ENCODE data around the gene PODXL. TPM values are rescaled to one million over a fixed set of nuclear protein-coding genes. Genes with fewer than 3 reads are reported as not detected.

The PODXL gene
- 1 to 10 TPM in 1 of 2 experiments, under 1 TPM in 1; 0.62 to 1.3 TPM for total RNA-seq

GRCh38 chr7:131556053-131556908, at the start of gene PODXL:
Gene PODXL (minus strand): TSS chr7:131556628. CDS start chr7:131556359, 269 bp downstream.
- H3K4me3 Mint-ChIP-seq, result peak within 1 kb of the TSS; percentile 53
- H3K36me3 Mint-ChIP-seq, result no peaks in the 10 kb centered on the region
- ChIA-PET CTCF (interaction anchor here (1.4 kb wide), 1 partner anchor 10 kb away, joined by 6 read pairs; no protein-coding TSS in a partner anchor), POLR2A (no interaction called here)
- no peak within 1 kb of the TSS for H3K27ac Mint-ChIP-seq
- intact Hi-C loops (cut with micrococcal nuclease), result no loop called here
- peak; percentile 66 for DNase-seq
- H3K4me1 Mint-ChIP-seq (ENCODE audit: low read depth), result peaks cover 10% of the 10 kb centered on the region
- peaks cover 44% of the 10 kb centered on the region for H3K27me3 Mint-ChIP-seq
- no peaks in the 10 kb centered on the region for H3K9me3 Mint-ChIP-seq

- ChIA-PET CTCF (no interaction called here), POLR2A (no interaction called here)
- Mint-ChIP-seq H3K27ac (no peak overlapping the region), H3K36me3 (no peaks in the 10 kb centered on the region), H3K27me3 (peaks cover 9% of the 10 kb centered on the region), H3K4me1 (ENCODE audit: low read depth) (peaks cover 5% of the 10 kb centered on the region), H3K9me3 (no peaks in the 10 kb centered on the region), H3K4me3 (no peak overlapping the region)
- DNase-seq, result no peak
- intact Hi-C loops (cut with micrococcal nuclease), result no loop called here
Measured at GRCh38 chr7:131605280-131605878, 49.0 kb upstream of the PODXL start.

GRCh38 chr7:131604841-131605279, 48.4 kb upstream of the PODXL start:
- Mint-ChIP-seq H3K9me3 (no peaks in the 10 kb centered on the region), H3K27ac (no peak overlapping the region), H3K36me3 (no peaks in the 10 kb centered on the region), H3K4me3 (no peak overlapping the region), H3K4me1 (ENCODE audit: low read depth) (peaks cover 5% of the 10 kb centered on the region), H3K27me3 (peaks cover 9% of the 10 kb centered on the region)
- CTCF ChIA-PET, result no interaction called here
- POLR2A ChIA-PET, result no interaction called here
- intact Hi-C loops (cut with micrococcal nuclease), result no loop called here
- DNase-seq, result no peak

- POLR2A ChIA-PET, result no interaction called here
Measured at GRCh38 chr7:131603932-131604331, 47.5 kb upstream of the PODXL start.

GRCh38 chr7:131602994-131603372, 46.6 kb upstream of the PODXL start:
- H3K4me3 Mint-ChIP-seq, result no peak overlapping the region
- H3K27me3 Mint-ChIP-seq, result peaks cover 9% of the 10 kb centered on the region
- intact Hi-C loops (cut with micrococcal nuclease), result no loop called here
- POLR2A ChIA-PET, result no interaction called here
- DNase-seq, result no peak
- no peak overlapping the region for H3K27ac Mint-ChIP-seq
- no peaks in the 10 kb centered on the region for H3K36me3 Mint-ChIP-seq
- peaks cover 5% of the 10 kb centered on the region for H3K4me1 Mint-ChIP-seq (ENCODE audit: low read depth)
- CTCF ChIA-PET, result no interaction called here
- no peaks in the 10 kb centered on the region for H3K9me3 Mint-ChIP-seq

More at GRCh38 chr7:131603932-131604331, 47.5 kb upstream of the PODXL start:
- H3K27me3 Mint-ChIP-seq, result peaks cover 9% of the 10 kb centered on the region
- H3K4me3 Mint-ChIP-seq, result no peak overlapping the region
- CTCF ChIA-PET, result no interaction called here
- H3K36me3 Mint-ChIP-seq, result no peaks in the 10 kb centered on the region
- DNase-seq, result no peak
- no peaks in the 10 kb centered on the region for H3K9me3 Mint-ChIP-seq
- H3K27ac Mint-ChIP-seq, result no peak overlapping the region
- peaks cover 5% of the 10 kb centered on the region for H3K4me1 Mint-ChIP-seq (ENCODE audit: low read depth)
- intact Hi-C loops (cut with micrococcal nuclease), result no loop called here

GRCh38 chr7:131602304-131602993, 46.0 kb upstream of the PODXL start:
- POLR2A ChIA-PET, result no interaction called here
- intact Hi-C loops (cut with micrococcal nuclease), result no loop called here
- H3K36me3 Mint-ChIP-seq, result no peaks in the 10 kb centered on the region
- CTCF ChIA-PET, result no interaction called here
- H3K9me3 Mint-ChIP-seq, result no peaks in the 10 kb centered on the region
- peaks cover 7% of the 10 kb centered on the region for H3K27me3 Mint-ChIP-seq
- no peak overlapping the region for H3K27ac Mint-ChIP-seq
- no peak overlapping the region for H3K4me3 Mint-ChIP-seq
- no peak for DNase-seq
- H3K4me1 Mint-ChIP-seq (ENCODE audit: low read depth), result peaks cover 5% of the 10 kb centered on the region

GRCh38 chr7:131600085-131600881, 43.9 kb upstream of the PODXL start:
- H3K4me3 Mint-ChIP-seq, result no peak overlapping the region
- no peaks in the 10 kb centered on the region for H3K4me1 Mint-ChIP-seq (ENCODE audit: low read depth)
- DNase-seq, result no peak
- peaks cover 2% of the 10 kb centered on the region for H3K27me3 Mint-ChIP-seq
- no peak overlapping the region for H3K27ac Mint-ChIP-seq
- H3K36me3 Mint-ChIP-seq, result no peaks in the 10 kb centered on the region
- H3K9me3 Mint-ChIP-seq, result no peaks in the 10 kb centered on the region
- ChIA-PET CTCF (no interaction called here), POLR2A (interaction anchor here (0.8 kb wide), 1 partner anchor 36 kb away, joined by 3 read pairs; no protein-coding TSS in a partner anchor)
- intact Hi-C loops (cut with micrococcal nuclease), result no loop called here

GRCh38 chr7:131596785-131597184, 40.4 kb upstream of the PODXL start:
- Mint-ChIP-seq H3K36me3 (no peaks in the 10 kb centered on the region), H3K27ac (no peak overlapping the region), H3K4me1 (ENCODE audit: low read depth) (no peaks in the 10 kb centered on the region), H3K27me3 (peaks cover 4% of the 10 kb centered on the region), H3K9me3 (no peaks in the 10 kb centered on the region), H3K4me3 (no peak overlapping the region)
- intact Hi-C loops (cut with micrococcal nuclease), result no loop called here
- CTCF ChIA-PET, result interaction anchor here (1.2 kb wide), 1 partner anchor 262 kb away, joined by 3 read pairs; no protein-coding TSS in a partner anchor
- POLR2A ChIA-PET, result no interaction called here
- no peak for DNase-seq

- no peaks in the 10 kb centered on the region for H3K9me3 Mint-ChIP-seq
Measured at GRCh38 chr7:131595699-131596098, 39.3 kb upstream of the PODXL start.

GRCh38 chr7:131591687-131592319, 35.4 kb upstream of the PODXL start:
- Mint-ChIP-seq H3K36me3 (no peaks in the 10 kb centered on the region), H3K27ac (no peak overlapping the region), H3K9me3 (no peaks in the 10 kb centered on the region), H3K4me3 (no peak overlapping the region), H3K4me1 (ENCODE audit: low read depth) (no peaks in the 10 kb centered on the region), H3K27me3 (peaks cover 4% of the 10 kb centered on the region)
- ChIA-PET POLR2A (no interaction called here), CTCF (no interaction called here)
- intact Hi-C loops (cut with micrococcal nuclease), result no loop called here
- DNase-seq, result no peak

More at GRCh38 chr7:131595699-131596098, 39.3 kb upstream of the PODXL start:
- DNase-seq, result no peak
- ChIA-PET POLR2A (no interaction called here), CTCF (no interaction called here)
- intact Hi-C loops (cut with micrococcal nuclease), result no loop called here
- H3K4me1 Mint-ChIP-seq (ENCODE audit: low read depth), result no peaks in the 10 kb centered on the region
- no peak overlapping the region for H3K4me3 Mint-ChIP-seq
- H3K27ac Mint-ChIP-seq, result no peak overlapping the region
- H3K27me3 Mint-ChIP-seq, result peaks cover 4% of the 10 kb centered on the region
- no peaks in the 10 kb centered on the region for H3K36me3 Mint-ChIP-seq

GRCh38 chr7:131587315-131587923, 31.0 kb upstream of the PODXL start:
- Mint-ChIP-seq H3K4me3 (no peak overlapping the region), H3K36me3 (no peaks in the 10 kb centered on the region), H3K27me3 (no peaks in the 10 kb centered on the region), H3K9me3 (no peaks in the 10 kb centered on the region), H3K27ac (no peak overlapping the region), H3K4me1 (ENCODE audit: low read depth) (no peaks in the 10 kb centered on the region)
- DNase-seq, result no peak
- intact Hi-C loops (cut with micrococcal nuclease), result no loop called here
- ChIA-PET CTCF (no interaction called here), POLR2A (no interaction called here)

Data from activated CD4-positive, alpha-beta memory T cell treated with anti-CD3 and anti-CD28 coated beads for 36 hours (primary cell).